Lung (tissue), 12 donors: ENCODE results near the gene SELE. TPM values are rescaled to one million over a fixed set of nuclear protein-coding genes. Genes with fewer than 3 reads are reported as not detected.
A peak's percentile ranks its signal among the peaks of the same experiment; 100 is the strongest.

Experiments
- ATAC-seq: fragments of 200-7000 bp; cut with Tn5 transposase; one replicate; pipeline ENCODE4 v1.9.1; 2020; ENCODE audit warnings: moderate number of reproducible peaks; ENCODE audit not compliant: insufficient read depth, low FRiP score
- DNase-seq, 3 donors: peaks; one replicate each; pipeline ENCODE4 v3.0.0-alpha.2; 2013 to 2017
- H3K27ac ChIP-seq, 2 donors: one replicate each; pipeline ENCODE4 v1.5.1; 2013; ENCODE audit warnings: mild to moderate bottlenecking in 2 of 2, moderate library complexity in 2 of 2, control low read depth in 1 of 2, inconsistent platforms in 1 of 2, low read depth in 1 of 2, low read length in 1 of 2
- H3K27me3 ChIP-seq, 3 donors: one replicate each; pipeline ENCODE4 v1.5.1; 2013; ENCODE audit warnings: low read length in 2 of 3; ENCODE audit not compliant: control insufficient read depth in 3 of 3, insufficient read depth in 3 of 3
- H3K36me3 ChIP-seq, 4 donors: one replicate each; pipeline ENCODE4 v1.5.1; 2013; ENCODE audit warnings: low read length in 4 of 4, mild to moderate bottlenecking in 1 of 4, moderate library complexity in 1 of 4; ENCODE audit not compliant: control insufficient read depth in 4 of 4, insufficient read depth in 4 of 4
- H3K4me1 ChIP-seq, 5 donors: one replicate each; pipeline ENCODE4 v1.5.1; 2013; ENCODE audit warnings: low read length in 5 of 5, mild to moderate bottlenecking in 2 of 5, moderate library complexity in 1 of 5; ENCODE audit not compliant: control insufficient read depth in 5 of 5, insufficient read depth in 5 of 5
- H3K4me3 ChIP-seq: one replicate; pipeline ENCODE4 v1.5.1; 2013; ENCODE audit warnings: mild to moderate bottlenecking, control low read depth, moderate library complexity
- H3K9ac ChIP-seq, 2 donors: one replicate each; pipeline ENCODE4 v1.5.1; 2013; ENCODE audit warnings: low read length in 2 of 2, control low read depth in 1 of 2; ENCODE audit not compliant: insufficient read depth in 1 of 2
- H3K9me3 ChIP-seq, 4 donors: one replicate each; pipeline ENCODE4 v1.5.1; 2013; ENCODE audit warnings: low read length in 3 of 4, mild to moderate bottlenecking in 1 of 4, moderate library complexity in 1 of 4; ENCODE audit not compliant: control insufficient read depth in 4 of 4, insufficient read depth in 3 of 4
- WGBS, 2 donors: extraction: QIAGEN DNeasy Blood & Tissue Kit; methylation state at CpG; one replicate each; pipeline ENCODE4 v1.1.7; 2013; 5-methylcytosine and 5-hydroxymethylcytosine counted together
- polyA plus RNA-seq, 2 donors: library from polyadenylated mRNA; stranded (reverse); fragments of 200-250 nt; gene quantifications; one replicate each; pipeline ENCODE4 v1.2.1, GENCODE V29; 2013
- total RNA-seq, 2 donors: library from RNA; depleted of rRNA in 1 of 2; stranded (reverse); fragments of >200 nt in 1 of 2; gene quantifications; one replicate each; pipeline ENCODE4 v1.2.1, GENCODE V29; 2014 to 2021
- TF ChIP-seq, protein P1 (sequence below): IDR thresholded peaks from 2 replicates; pipeline ENCODE4 v1.5.1; 2012; ENCODE audit warnings: mild to moderate bottlenecking; ENCODE audit errors: control extremely low read depth, extremely low read depth
- donor health status: control.
- donor health status: control.
- donor health status: Bipolar disorder and iron deficiency.
- donor health status: healthy.
- donor health status: DM: yes; HTN: yes; CAD: no.

Gene SELE
- total and polyA plus RNA-seq, 4 donors: 2.1 to 40.2 (median 3.9) TPM

DNA sequence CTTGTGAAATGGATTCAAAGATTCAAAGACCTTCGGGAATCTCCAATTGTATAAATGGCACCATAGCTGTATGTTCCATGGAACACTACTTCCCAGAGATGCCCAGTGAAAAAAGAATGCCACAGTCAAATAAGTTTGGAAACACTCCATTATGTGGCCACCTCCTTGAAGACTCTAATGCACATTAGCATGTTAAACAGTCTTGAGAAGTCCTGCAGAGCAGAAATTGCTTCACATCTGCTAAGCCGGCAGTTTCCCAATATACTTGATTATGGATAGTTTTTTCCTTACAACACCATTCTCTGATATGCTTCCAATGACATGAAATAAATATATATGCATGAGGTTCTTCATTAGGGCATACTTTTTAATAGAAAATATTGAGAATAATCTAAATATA is 12.7 kb upstream of the SELE start:
- H3K9me3 ChIP-seq: no peaks in the 10 kb centered on the region
- H3K9ac ChIP-seq: no peak overlapping the region
- ATAC-seq (no peak), DNase-seq (no peak)
- no peaks in the 10 kb centered on the region for H3K36me3 ChIP-seq
- H3K4me1 ChIP-seq: peaks cover 0 to 7% (median under 1%) of the 10 kb centered on the region in 5 donors
- no peak overlapping the region for H3K27ac ChIP-seq
- WGBS, 2 donors: 81 to 85% methylated on average over 2 of the region's 2 CpGs
- no peaks in the 10 kb centered on the region for H3K27me3 ChIP-seq
- TF ChIP-seq, protein P1, sequence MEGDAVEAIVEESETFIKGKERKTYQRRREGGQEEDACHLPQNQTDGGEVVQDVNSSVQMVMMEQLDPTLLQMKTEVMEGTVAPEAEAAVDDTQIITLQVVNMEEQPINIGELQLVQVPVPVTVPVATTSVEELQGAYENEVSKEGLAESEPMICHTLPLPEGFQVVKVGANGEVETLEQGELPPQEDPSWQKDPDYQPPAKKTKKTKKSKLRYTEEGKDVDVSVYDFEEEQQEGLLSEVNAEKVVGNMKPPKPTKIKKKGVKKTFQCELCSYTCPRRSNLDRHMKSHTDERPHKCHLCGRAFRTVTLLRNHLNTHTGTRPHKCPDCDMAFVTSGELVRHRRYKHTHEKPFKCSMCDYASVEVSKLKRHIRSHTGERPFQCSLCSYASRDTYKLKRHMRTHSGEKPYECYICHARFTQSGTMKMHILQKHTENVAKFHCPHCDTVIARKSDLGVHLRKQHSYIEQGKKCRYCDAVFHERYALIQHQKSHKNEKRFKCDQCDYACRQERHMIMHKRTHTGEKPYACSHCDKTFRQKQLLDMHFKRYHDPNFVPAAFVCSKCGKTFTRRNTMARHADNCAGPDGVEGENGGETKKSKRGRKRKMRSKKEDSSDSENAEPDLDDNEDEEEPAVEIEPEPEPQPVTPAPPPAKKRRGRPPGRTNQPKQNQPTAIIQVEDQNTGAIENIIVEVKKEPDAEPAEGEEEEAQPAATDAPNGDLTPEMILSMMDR: no peak
- no peak overlapping the region for H3K4me3 ChIP-seq

DNA sequence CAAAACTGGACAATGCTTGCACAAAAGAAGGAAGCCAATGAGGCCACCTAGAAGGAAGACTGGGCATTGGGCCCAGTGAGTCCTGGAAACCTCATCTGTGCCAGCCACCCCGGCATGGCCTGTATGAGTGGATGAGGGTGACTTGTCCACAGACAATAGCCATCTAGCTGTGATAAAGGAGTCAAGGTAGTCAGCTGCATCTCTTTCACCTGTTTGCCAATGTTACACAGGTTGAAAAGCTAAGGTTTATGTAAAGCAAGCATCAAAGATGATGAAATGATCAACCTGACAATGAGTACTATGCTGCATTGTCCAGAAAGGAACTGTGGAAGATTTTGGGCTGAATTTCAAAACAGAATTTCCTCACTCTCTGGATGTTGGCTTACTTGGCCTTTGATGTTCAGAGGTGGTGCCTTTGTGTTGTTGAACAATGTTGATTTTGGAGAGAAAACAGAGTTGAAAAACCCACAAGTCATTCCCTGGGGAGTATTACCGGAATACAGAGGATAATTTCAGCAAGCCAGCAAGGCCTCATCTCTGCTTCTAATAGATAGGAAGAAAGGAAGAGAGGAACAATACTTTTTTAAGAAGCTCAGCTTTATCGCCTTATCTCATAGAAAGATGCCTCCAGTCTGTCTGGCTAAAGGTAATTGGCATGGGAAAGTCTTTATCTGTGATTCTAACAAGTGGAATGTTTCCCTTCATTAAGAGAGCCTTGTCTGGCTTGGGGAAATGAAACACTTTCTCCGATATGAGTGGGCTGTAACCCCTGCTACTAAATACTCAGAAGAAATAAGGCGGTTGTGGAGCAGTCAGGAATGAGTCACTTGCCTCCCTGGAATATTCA is 11.4 kb upstream of the SELE start:
- H3K4me3 ChIP-seq: no peak overlapping the region
- no peaks in the 10 kb centered on the region for H3K9me3 ChIP-seq
- H3K36me3 ChIP-seq: no peaks in the 10 kb centered on the region
- WGBS, 2 donors: 62 to 80% methylated on average over 5 of the region's 5 CpGs
- H3K4me1 ChIP-seq: peaks cover 0 to 7% (median 2%) of the 10 kb centered on the region in 5 donors
- H3K27ac ChIP-seq: no peak overlapping the region
- DNase-seq (no peak), ATAC-seq (peak; percentile 23)
- no peaks in the 10 kb centered on the region for H3K27me3 ChIP-seq
- TF ChIP-seq, protein P1: no peak
- H3K9ac ChIP-seq: no peak overlapping the region

DNA sequence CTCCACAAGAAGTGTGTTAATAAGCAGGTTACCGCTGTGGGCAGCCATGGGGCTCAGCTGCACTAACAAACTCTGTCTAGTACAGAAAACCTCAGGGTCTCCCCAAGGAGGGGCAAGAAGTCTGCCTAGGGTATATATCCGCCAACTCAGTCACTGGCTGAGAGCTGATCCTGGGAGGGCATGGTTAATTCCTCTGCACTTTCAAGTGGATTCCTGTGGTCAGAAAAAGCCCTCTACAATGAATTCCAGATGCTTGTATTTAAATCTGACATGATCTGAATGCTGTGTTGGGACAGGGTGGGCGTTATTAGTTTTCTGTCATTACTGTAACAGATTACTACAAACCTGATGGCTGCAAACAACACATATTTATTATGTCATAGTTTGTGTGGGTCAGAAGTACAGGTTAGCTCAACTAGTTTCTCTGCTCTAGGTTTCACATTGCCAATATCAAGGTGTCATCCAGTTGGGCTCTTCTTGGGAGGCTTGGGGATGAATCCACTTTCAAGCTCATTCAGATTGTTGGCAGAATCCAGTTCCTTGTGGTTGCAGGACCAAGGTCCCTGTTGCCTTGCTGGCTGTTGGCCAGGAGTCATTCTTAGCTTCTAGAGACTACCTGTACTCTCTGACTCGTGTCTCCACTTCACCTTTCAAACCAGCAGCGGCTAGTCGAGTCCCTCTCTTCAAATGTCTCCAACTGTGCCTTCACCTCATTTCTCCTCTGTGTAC is 8.0 kb upstream of the SELE start:
- peak; percentile 14 for ATAC-seq

More for the DNA sequence above, 8.0 kb upstream of the SELE start:
- Histone ChIP-seq H3K27me3 (no peaks in the 10 kb centered on the region), H3K4me1 (peaks cover 0 to 7% (median 2%) of the 10 kb centered on the region in 5 donors), H3K9me3 (no peaks in the 10 kb centered on the region), H3K4me3 (no peak overlapping the region), H3K36me3 (no peaks in the 10 kb centered on the region), H3K9ac (no peak overlapping the region), H3K27ac (no peak overlapping the region)
- peak; percentile 15 to 70 (median 41) for DNase-seq
- WGBS, 2 donors: 63 to 90% methylated on average over 6 of the region's 6 CpGs
- TF ChIP-seq, protein P1: no peak
